HG03045 (cell line): ENCODE data around the gene MT1M.
"Not testable (repeated sequence)": the region's sequence is repeated elsewhere in the genome, so short reads cannot be mapped to it uniquely, and the experiment has no call there.

Experiments
- ATAC-seq: cut with Tn5 transposase; IDR thresholded peaks from one replicate; pipeline ENCODE4 v1.9.1; 2021; ENCODE audit warnings: mild to moderate bottlenecking, moderate library complexity; ENCODE audit not compliant: unreplicated experiment

MT1M gene

GRCh38 chr16:56671691-56672090, 39.2 kb downstream of the MT1M start:
- not testable (repeated sequence) for ATAC-seq

GRCh38 chr16:56672171-56672570, 39.7 kb downstream of the MT1M start:
- ATAC-seq = not testable (repeated sequence)

- ATAC-seq = no peak
These were observed 40.5 kb downstream of the MT1M start for GRCh38 chr16:56672761-56673536.

GRCh38 chr16:56673921-56674320, 41.5 kb downstream of the MT1M start:
- no peak for ATAC-seq

GRCh38 chr16:56674570-56674969, 42.1 kb downstream of the MT1M start:
- ATAC-seq = not testable (repeated sequence)

- no peak for ATAC-seq
These were observed 43.3 kb downstream of the MT1M start for GRCh38 chr16:56675685-56676210.

- ATAC-seq = no peak
These were observed 45.0 kb downstream of the MT1M start for GRCh38 chr16:56677474-56677873.

GRCh38 chr16:56679078-56679730, 46.7 kb downstream of the MT1M start:
- ATAC-seq = no peak

- ATAC-seq = no peak
These were observed 47.4 kb downstream of the MT1M start for GRCh38 chr16:56679818-56680217.

- peak; percentile 98 for ATAC-seq
These were observed 49.7 kb downstream of the MT1M start, which contains the start of gene MT1X for GRCh38 chr16:56681939-56682702. Gene MT1X (plus strand): TSS chr16:56682470. CDS start chr16:56682541, 71 bp downstream.

GRCh38 chr16:56682703-56683397, 50.4 kb downstream of the MT1M start:
- peak; percentile 8 for ATAC-seq
